ENCODE data around the gene MYO1H.
A peak's percentile ranks its signal among the peaks of the same experiment; 100 is the strongest.
"Not testable (repeated sequence)": the region's sequence is repeated elsewhere in the genome, so short reads cannot be mapped to it uniquely, and the experiment has no call there.

The MYO1H gene

GRCh38 chr12:109428037-109428629, 80.4 kb downstream of the MYO1H start:
- no peak overlapping the region for H3K4me3 ChIP-seq (replicated peaks in 1 of 2; ENCODE audit: low read depth in 2 of 2, low read length in 2 of 2)
- TF ChIP-seq, protein P1, sequence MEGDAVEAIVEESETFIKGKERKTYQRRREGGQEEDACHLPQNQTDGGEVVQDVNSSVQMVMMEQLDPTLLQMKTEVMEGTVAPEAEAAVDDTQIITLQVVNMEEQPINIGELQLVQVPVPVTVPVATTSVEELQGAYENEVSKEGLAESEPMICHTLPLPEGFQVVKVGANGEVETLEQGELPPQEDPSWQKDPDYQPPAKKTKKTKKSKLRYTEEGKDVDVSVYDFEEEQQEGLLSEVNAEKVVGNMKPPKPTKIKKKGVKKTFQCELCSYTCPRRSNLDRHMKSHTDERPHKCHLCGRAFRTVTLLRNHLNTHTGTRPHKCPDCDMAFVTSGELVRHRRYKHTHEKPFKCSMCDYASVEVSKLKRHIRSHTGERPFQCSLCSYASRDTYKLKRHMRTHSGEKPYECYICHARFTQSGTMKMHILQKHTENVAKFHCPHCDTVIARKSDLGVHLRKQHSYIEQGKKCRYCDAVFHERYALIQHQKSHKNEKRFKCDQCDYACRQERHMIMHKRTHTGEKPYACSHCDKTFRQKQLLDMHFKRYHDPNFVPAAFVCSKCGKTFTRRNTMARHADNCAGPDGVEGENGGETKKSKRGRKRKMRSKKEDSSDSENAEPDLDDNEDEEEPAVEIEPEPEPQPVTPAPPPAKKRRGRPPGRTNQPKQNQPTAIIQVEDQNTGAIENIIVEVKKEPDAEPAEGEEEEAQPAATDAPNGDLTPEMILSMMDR (IDR thresholded peaks at IDR 0.05; ENCODE audit: low read depth, low read length), result peak; percentile 99
- peak; percentile 88 to 90 for DNase-seq (ENCODE audit: low read depth in 2 of 2)

GRCh38 chr12:109428804-109429203, 81.1 kb downstream of the MYO1H start:
- DNase-seq (ENCODE audit: low read depth in 2 of 2); H3K4me3 ChIP-seq (replicated peaks in 1 of 2; ENCODE audit: low read depth in 2 of 2, low read length in 2 of 2): not testable (repeated sequence)

DNA sequence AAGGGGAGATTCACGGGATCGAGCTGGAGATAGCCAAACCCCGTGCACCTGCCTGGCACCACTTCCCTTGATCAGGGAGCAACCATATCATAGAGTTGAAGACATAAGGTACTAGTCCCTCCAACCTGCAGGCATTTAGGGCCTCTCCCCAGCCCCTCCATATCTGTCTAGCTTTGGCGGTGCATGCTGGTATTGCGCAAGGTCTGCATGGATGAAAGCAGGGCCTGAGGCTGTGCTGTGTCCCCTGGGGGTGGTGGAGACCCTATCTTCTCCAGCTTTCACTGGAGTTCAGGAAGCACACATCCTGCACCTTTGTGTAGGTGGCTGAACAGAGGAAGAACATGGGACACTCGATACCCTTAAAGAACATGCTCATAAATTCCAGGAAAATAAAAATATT, 82.5 kb downstream of the MYO1H start:
- no peak for DNase-seq (ENCODE audit: low read depth in 2 of 2)
- TF ChIP-seq, protein P1 (IDR thresholded peaks at IDR 0.05; ENCODE audit: low read depth, low read length), result no peak
- no peak overlapping the region for H3K4me3 ChIP-seq (replicated peaks in 1 of 2; ENCODE audit: low read depth in 2 of 2, low read length in 2 of 2)

DNA sequence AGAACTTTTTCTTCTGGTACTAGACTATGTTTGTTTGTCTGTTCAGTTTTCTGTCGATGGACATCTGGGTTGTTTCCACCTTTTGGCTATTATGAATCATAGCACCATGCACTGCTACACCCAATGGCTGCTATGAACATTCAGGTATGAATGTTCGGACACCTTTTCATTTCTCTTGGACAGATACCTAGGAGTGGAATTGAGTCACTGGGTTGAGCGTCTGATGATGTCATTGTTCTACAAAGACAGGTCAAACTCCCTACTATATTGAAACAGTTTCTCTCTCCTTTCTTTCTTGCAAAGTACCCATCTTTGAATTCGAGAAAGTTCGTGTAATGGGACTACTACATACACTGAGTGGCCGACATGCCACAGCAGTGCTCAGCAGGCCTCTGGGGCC, 84.7 kb downstream of the MYO1H start:
- H3K4me3 ChIP-seq (replicated peaks in 1 of 2; ENCODE audit: low read depth in 2 of 2, low read length in 2 of 2), result no peak overlapping the region
- no peak for DNase-seq (ENCODE audit: low read depth in 2 of 2)
- TF ChIP-seq, protein P1 (IDR thresholded peaks at IDR 0.05; ENCODE audit: low read depth, low read length), result no peak

GRCh38 chr12:109432842-109433304, 85.2 kb downstream of the MYO1H start:
- TF ChIP-seq, protein P1 (IDR thresholded peaks at IDR 0.05; ENCODE audit: low read depth, low read length), result peak; percentile 91
- peak; percentile 86 to 89 for DNase-seq (ENCODE audit: low read depth in 2 of 2)
- H3K4me3 ChIP-seq (replicated peaks in 1 of 2; ENCODE audit: low read depth in 2 of 2, low read length in 2 of 2), result no peak overlapping the region

GRCh38 chr12:109433618-109434017, 85.9 kb downstream of the MYO1H start:
- TF ChIP-seq, protein P1 (IDR thresholded peaks at IDR 0.05; ENCODE audit: low read depth, low read length), result peak; percentile 53
- DNase-seq (ENCODE audit: low read depth in 2 of 2), result no peak

GRCh38 chr12:109434582-109434981, 86.9 kb downstream of the MYO1H start:
- no peak overlapping the region for H3K4me3 ChIP-seq (replicated peaks in 1 of 2; ENCODE audit: low read depth in 2 of 2, low read length in 2 of 2)
- TF ChIP-seq, protein P1 (IDR thresholded peaks at IDR 0.05; ENCODE audit: low read depth, low read length), result no peak
- DNase-seq (ENCODE audit: low read depth in 2 of 2), result no peak

More at GRCh38 chr12:109433618-109434017, 85.9 kb downstream of the MYO1H start:
- no peak overlapping the region for H3K4me3 ChIP-seq (replicated peaks in 1 of 2; ENCODE audit: low read depth in 2 of 2, low read length in 2 of 2)

Data from cardiac fibroblast (primary cell).